ENCODE measurements around the gene GGTLC2.

The GGTLC2 gene

DNA sequence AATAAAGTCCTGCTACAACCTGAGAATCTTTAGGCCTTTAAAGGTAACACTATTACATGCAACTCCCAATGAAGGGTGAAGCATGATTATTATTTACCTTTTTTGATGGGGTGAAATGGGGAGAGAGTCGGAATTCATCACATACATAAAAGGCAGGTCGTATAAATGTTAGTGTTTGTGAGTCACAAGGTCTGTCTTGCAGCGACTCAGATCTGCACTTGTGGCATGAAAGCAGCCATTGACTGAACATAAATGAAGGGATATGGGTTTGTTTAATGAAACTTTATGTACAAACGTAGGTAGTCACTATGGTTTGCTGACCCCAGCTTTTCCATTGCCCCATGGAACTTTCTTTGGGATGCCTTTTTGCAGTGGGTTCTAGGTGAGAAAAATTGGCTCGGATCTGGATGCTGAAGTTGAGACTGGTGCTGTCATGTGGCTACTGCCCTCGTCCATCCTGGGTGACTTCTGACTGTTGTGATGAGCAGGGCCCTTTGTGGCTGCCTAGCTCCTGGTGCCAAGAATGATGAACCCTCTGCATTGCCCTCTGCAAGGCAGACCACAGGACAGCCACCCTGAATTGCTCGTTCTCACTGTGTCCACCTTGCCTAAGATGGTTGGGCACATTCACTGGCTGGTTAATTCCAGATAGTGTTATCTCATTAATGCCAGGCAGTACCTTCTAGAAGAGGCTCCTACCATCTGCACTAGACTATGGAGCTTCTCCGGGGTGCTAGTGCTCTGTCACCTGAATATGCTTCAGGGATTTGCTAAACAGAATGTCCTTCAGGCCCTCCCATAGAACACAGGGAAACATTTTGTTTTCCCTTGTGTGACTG lies 11.3 kb downstream of the GGTLC2 start:
- no peak overlapping the region for H3K4me3 ChIP-seq (ENCODE audit: low read length)
- TF ChIP-seq ZNF274 (IDR thresholded peaks at IDR 0.05; ENCODE audit: low read depth, low read length) = no peak

GRCh38 chr22:22657712-22658111 lies 13.3 kb downstream of the GGTLC2 start:
- no peak overlapping the region for H3K4me3 ChIP-seq (ENCODE audit: low read length)
- no peak for TF ChIP-seq ZNF274 (IDR thresholded peaks at IDR 0.05; ENCODE audit: low read depth, low read length)

- H3K4me3 ChIP-seq (ENCODE audit: low read length) = no peak overlapping the region
- TF ChIP-seq ZNF274 (IDR thresholded peaks at IDR 0.05; ENCODE audit: low read depth, low read length) = no peak
Observed at GRCh38 chr22:22661275-22661674, 16.9 kb downstream of the GGTLC2 start.

GRCh38 chr22:22662095-22662494 lies 17.7 kb downstream of the GGTLC2 start:
- no peak overlapping the region for H3K4me3 ChIP-seq (ENCODE audit: low read length)
- no peak for TF ChIP-seq ZNF274 (IDR thresholded peaks at IDR 0.05; ENCODE audit: low read depth, low read length)

- H3K4me3 ChIP-seq (ENCODE audit: low read length) = no peak overlapping the region
- no peak for TF ChIP-seq ZNF274 (IDR thresholded peaks at IDR 0.05; ENCODE audit: low read depth, low read length)
Observed at GRCh38 chr22:22663861-22664800, 19.7 kb downstream of the GGTLC2 start.

DNA sequence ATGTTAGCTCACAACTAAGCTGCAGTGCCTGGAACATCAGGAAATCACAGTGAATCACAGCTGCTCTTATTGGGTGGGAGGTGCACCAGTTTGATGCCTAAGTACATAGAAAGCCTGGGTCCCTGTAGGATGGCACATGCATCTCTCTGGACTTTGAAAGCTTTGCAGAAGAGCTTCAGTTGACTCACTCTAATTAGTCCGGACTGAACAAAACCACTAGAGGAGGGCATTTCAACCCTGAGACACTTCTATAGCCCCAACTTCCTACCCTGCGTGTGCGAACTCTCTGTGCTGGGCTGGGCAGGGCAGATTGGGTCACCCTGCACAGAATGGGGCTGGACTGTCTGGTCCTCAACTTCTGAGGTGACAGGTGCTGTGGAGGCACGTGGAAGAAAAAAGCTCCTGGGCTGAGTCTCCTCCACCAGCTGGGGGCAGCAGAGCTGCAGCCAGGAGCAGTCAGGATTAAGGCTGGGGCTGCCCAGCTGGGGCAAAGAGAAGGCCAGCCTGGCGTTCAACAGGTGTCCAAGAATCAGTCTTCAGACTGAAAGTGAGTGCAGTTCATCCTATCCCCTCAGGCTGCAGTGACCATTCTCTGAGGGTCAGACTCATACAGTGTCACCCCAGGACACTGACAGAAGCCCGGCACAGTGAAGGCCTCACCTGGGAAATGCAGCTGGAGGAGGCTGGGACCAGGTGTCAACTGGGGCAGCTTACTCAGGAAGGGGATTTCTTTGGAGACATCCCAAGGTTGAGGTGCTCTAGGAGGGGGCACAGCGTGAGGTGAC lies 22.1 kb downstream of the GGTLC2 start:
- H3K4me3 ChIP-seq (ENCODE audit: low read length) = no peak overlapping the region
- no peak for TF ChIP-seq ZNF274 (IDR thresholded peaks at IDR 0.05; ENCODE audit: low read depth, low read length)

GRCh38 chr22:22667966-22668880 lies 23.8 kb downstream of the GGTLC2 start:
- no peak overlapping the region for H3K4me3 ChIP-seq (ENCODE audit: low read length)
- no peak for TF ChIP-seq ZNF274 (IDR thresholded peaks at IDR 0.05; ENCODE audit: low read depth, low read length)

DNA sequence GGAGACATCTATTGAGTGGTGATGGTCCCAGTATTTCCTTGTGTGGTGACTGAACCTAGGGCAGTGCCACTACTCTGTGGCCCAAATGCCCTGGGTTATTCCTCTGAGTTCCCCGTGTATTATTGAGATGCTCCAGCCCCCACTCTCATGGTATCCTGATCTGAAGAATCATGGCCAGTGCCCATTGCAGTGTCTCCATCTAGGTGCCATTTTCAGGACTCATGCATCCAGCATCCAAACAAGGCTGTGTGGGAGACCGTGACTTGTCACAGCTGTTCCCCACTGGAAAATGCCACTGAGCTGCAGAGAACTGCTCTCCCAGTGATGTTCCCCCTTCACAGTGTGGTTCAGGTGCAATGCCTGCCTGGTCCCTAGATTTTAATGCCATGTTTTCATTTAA lies 24.7 kb downstream of the GGTLC2 start:
- no peak overlapping the region for H3K4me3 ChIP-seq (ENCODE audit: low read length)
- no peak for TF ChIP-seq ZNF274 (IDR thresholded peaks at IDR 0.05; ENCODE audit: low read depth, low read length)

- H3K4me3 ChIP-seq (ENCODE audit: low read length) = no peak overlapping the region
- no peak for TF ChIP-seq ZNF274 (IDR thresholded peaks at IDR 0.05; ENCODE audit: low read depth, low read length)
Observed at GRCh38 chr22:22670076-22670795, 25.8 kb downstream of the GGTLC2 start.

- TF ChIP-seq ZNF274 (IDR thresholded peaks at IDR 0.05; ENCODE audit: low read depth, low read length) = no peak
- H3K4me3 ChIP-seq (ENCODE audit: low read length) = no peak overlapping the region
Observed at GRCh38 chr22:22671506-22671905, 27.1 kb downstream of the GGTLC2 start.

DNA sequence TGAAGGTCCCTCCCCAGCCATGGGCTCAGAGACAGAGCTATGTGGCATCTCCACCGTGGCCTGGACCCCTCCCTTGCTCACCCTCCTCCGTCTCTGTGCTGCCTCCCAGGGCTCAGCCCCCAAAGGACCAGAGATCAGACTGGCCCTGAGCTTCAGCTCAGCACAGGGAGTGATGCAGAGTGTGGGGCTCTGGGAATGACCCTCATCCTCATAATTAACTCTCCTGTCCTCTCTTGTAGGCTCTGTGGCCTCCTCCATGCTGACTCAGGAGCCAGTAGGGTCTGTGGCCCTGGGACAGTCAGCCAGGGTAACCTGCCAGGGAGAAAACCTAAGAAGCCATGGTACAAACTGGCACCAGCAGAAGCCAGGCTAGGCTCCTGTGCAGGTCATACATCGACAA lies 28.7 kb downstream of the GGTLC2 start:
- no peak overlapping the region for H3K4me3 ChIP-seq (ENCODE audit: low read length)
- TF ChIP-seq ZNF274 (IDR thresholded peaks at IDR 0.05; ENCODE audit: low read depth, low read length) = no peak

DNA sequence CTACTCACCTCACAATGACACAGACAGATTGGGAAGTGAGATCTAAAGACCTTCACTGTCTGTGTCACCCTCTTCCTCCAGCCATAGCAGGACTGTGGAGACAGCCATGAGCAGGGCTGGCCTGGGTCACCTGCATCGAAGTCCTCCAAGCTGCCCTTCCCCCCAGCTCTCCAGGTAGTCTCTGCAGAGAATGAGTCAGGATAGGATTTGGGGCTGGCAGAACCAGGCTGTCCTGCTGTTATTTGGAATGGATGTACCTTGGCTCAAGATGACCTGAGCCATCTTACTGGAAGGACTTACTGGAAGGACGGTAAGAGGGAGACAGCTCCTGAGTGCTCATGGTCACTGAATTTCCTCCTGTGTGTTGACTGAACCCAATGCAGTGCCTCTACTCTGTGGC lies 29.2 kb downstream of the GGTLC2 start:
- TF ChIP-seq ZNF274 (IDR thresholded peaks at IDR 0.05; ENCODE audit: low read depth, low read length) = no peak

More for the DNA sequence above, 29.2 kb downstream of the GGTLC2 start:
- no peak overlapping the region for H3K4me3 ChIP-seq (ENCODE audit: low read length)

Measured in GM08714 (cell line).